K562 (cell line): ENCODE measurements around the gene SPRING1. TPM values are rescaled to one million over a fixed set of nuclear protein-coding genes. Genes with fewer than 3 reads are reported as not detected.
A peak's percentile ranks its signal among the peaks of the same experiment; 100 is the strongest.

Source experiments
- ATAC-seq: fragments of 200-7000 bp; cut with Tn5 transposase; 3 replicates; pipeline ENCODE4 v1.9.1; 2020; ENCODE audit warnings: moderate library complexity
- BruUV-seq: library from RNA; stranded (reverse); fragments of 400-500 nt; replicated peaks from 2 replicates; lab custom pipeline; 2021; lab: Mats Ljungman, UMichigan
- CTCF ChIA-PET: fragments of 300-600 bp; formaldehyde crosslinking; extraction: SDS; loops from one replicate; lab custom pipeline; 2021; ENCODE audit warnings: low intra/inter-chr PET ratio; lab: Yijun Ruan, JAX
- POLR2A ChIA-PET: fragments of 300-600, 350-650 bp; sonication (Branson Sonifier 250); formaldehyde crosslinking; extraction: SDS; loops from one replicate; lab custom pipeline; 2021; ENCODE audit warnings: antibody characterized with exemption, inconsistent platforms; lab: Yijun Ruan, JAX
- DNase-seq, 4 experiments: peaks; one replicate each; pipeline versions ENCODE4 v3.0.0 to v3.0.0-alpha.2; 2011 to 2018; ENCODE audit warnings: low spot score in 3 of 4, mixed read lengths in 3 of 4; ENCODE audit errors: extremely low read depth in 1 of 4
- FAIRE-seq: peaks from 2 replicates; lab custom pipeline; 2011; peaks lifted over from hg19 to GRCh38; lab: Jason Lieb, UNC
- H2AFZ ChIP-seq: 2 replicates; pipeline ENCODE4 v1.6.0; 2011; ENCODE audit warnings: low read depth, low read length, control low read depth, inconsistent platforms
- H3K27ac ChIP-seq: fragments of 200-600 bp; 3 replicates; pipeline ENCODE4 v1.8.0; 2011; ENCODE audit warnings: low read depth, mild to moderate bottlenecking, control low read depth, inconsistent platforms, low read length, moderate library complexity, mixed read lengths; ENCODE audit errors: extremely low read depth
- H3K27me3 ChIP-seq, 2 experiments: fragments of 300-600 bp in 1 of 2; 2 replicates in 1 of 2; 3 replicates in 1 of 2; pipeline versions ENCODE4 v1.6.0 to v1.8.0; 2011; ENCODE audit warnings: inconsistent platforms in 2 of 2, low read length in 2 of 2, mild to moderate bottlenecking in 1 of 2, mixed read lengths in 1 of 2, moderate library complexity in 1 of 2; ENCODE audit not compliant: control insufficient read depth in 2 of 2, insufficient read depth in 2 of 2
- H3K36me3 ChIP-seq: fragments of 300-600 bp; 3 replicates; pipeline ENCODE4 v1.8.0; 2011; ENCODE audit warnings: mild to moderate bottlenecking, low read length, inconsistent platforms; ENCODE audit not compliant: control insufficient read depth, insufficient read depth
- H3K4me1 ChIP-seq, 2 experiments: fragments of 200-600 bp in 1 of 2; replicated peaks in 1 of 2; 2 replicates in 1 of 2; 3 replicates in 1 of 2; pipeline versions ENCODE4 v1.5.1 to v1.8.0; 2011; ENCODE audit warnings: inconsistent platforms in 2 of 2, low read length in 2 of 2, mild to moderate bottlenecking in 1 of 2, mixed read lengths in 1 of 2, moderate library complexity in 1 of 2; ENCODE audit not compliant: control insufficient read depth in 2 of 2, insufficient read depth in 2 of 2
- H3K4me2 ChIP-seq: 2 replicates; pipeline ENCODE4 v1.6.1; 2011; ENCODE audit warnings: low read length, control low read depth, inconsistent platforms, mixed read lengths; ENCODE audit not compliant: insufficient read depth
- H3K4me3 ChIP-seq: fragments of 200-600 bp; sonication (generic), shearing (Covaris generic); 2 replicates; pipeline ENCODE4 v1.5.1; 2016; ENCODE audit warnings: control low read depth, inconsistent platforms
- H3K79me2 ChIP-seq: fragments of 200-600 bp; 3 replicates; pipeline ENCODE4 v1.8.0; 2011; ENCODE audit warnings: low read length, inconsistent platforms; ENCODE audit not compliant: control insufficient read depth, insufficient read depth
- H3K9ac ChIP-seq, 2 experiments: 2 replicates each; pipeline versions ENCODE4 v1.6.0 to v1.6.1; 2011; ENCODE audit warnings: low read depth in 2 of 2, low read length in 2 of 2, control low read depth in 1 of 2, inconsistent platforms in 1 of 2, mild to moderate bottlenecking in 1 of 2, mixed read lengths in 1 of 2; ENCODE audit not compliant: insufficient read depth in 1 of 2
- H3K9me1 ChIP-seq: one replicate; pipeline ENCODE4 v1.6.0; 2011; ENCODE audit warnings: inconsistent platforms, mild to moderate bottlenecking, low read length, moderate library complexity; ENCODE audit not compliant: control insufficient read depth, insufficient read depth
- H3K9me3 ChIP-seq: replicated peaks from 2 replicates; pipeline ENCODE4 v1.5.1; 2011; ENCODE audit warnings: low read depth, low read length, inconsistent platforms; ENCODE audit not compliant: control insufficient read depth, insufficient read depth
- H4K20me1 ChIP-seq: replicated peaks from 2 replicates; pipeline ENCODE4 v1.6.1; 2011; ENCODE audit warnings: low read length, inconsistent platforms, mixed read lengths; ENCODE audit not compliant: control insufficient read depth, insufficient read depth
- C11orf30 ChIP-seq: fragments of 450-650 bp; IDR thresholded peaks from 2 replicates; pipeline ENCODE4 v1.6.1; 2016; ENCODE audit warnings: low read depth, mild to moderate bottlenecking
- FOXA3 ChIP-seq, 2 experiments: fragments of 450-650 bp in 1 of 2; sonication (generic) in 1 of 2; formaldehyde crosslinking; IDR thresholded peaks in 1 of 2; conservative IDR thresholded peaks in 1 of 2; 2 replicates each; pipeline versions ENCODE4 v1.4.0 to v1.8.0; 2020 to 2022; ENCODE audit warnings: mild to moderate bottlenecking in 2 of 2, missing genetic modification reagents in 1 of 2
- GABPB1 ChIP-seq: sonication (generic); formaldehyde crosslinking; IDR thresholded peaks from 2 replicates; pipeline ENCODE4 v1.8.0; 2022; ENCODE audit warnings: mild to moderate bottlenecking, missing genetic modification reagents
- HDAC1 ChIP-seq, 2 experiments: fragments of 450-650 bp; IDR thresholded peaks; 2 replicates each; pipeline ENCODE4 v1.6.1; 2016 to 2017; ENCODE audit warnings: inconsistent platforms in 1 of 2, mild to moderate bottlenecking in 1 of 2, moderate library complexity in 1 of 2
- KDM2B ChIP-seq: fragments of 250-450 bp; sonication (Bioruptor Pico); IDR thresholded peaks from 2 replicates; pipeline ENCODE4 v1.8.0; 2021; ENCODE audit warnings: mild to moderate bottlenecking, moderate library complexity
- MAFF ChIP-seq: IDR thresholded peaks from 2 replicates; pipeline ENCODE4 v1.6.1; 2012; ENCODE audit warnings: low read length, improper control_type of control experiment
- NFE2L1 ChIP-seq: fragments of 450-650 bp; IDR thresholded peaks from 2 replicates; pipeline ENCODE4 v1.6.1; 2016; ENCODE audit warnings: missing genetic modification characterization, low read depth, mild to moderate bottlenecking, missing compliant biosample characterization, moderate library complexity, borderline replicate concordance
- RBM15 ChIP-seq: fragments of 200-400 bp; formaldehyde crosslinking; IDR thresholded peaks from 2 replicates; pipeline ENCODE4 v1.6.1; 2018; ENCODE audit warnings: mild to moderate bottlenecking, low read length, moderate library complexity; ENCODE audit not compliant: insufficient read depth
- ZFP36 ChIP-seq: fragments of 150-350 bp; IDR thresholded peaks from 2 replicates; pipeline ENCODE4 v1.6.1; 2018; ENCODE audit warnings: low read length, low read depth; ENCODE audit not compliant: partially characterized antibody
- ZKSCAN3 ChIP-seq: fragments of 250-450 bp; sonication (Bioruptor Pico); IDR thresholded peaks from 2 replicates; pipeline ENCODE4 v1.4.0; 2020
- ZNF316 ChIP-seq: fragments of 450-650 bp; IDR thresholded peaks from 2 replicates; pipeline ENCODE4 v1.6.1; 2016
- ZNF764 ChIP-seq: fragments of 250-450 bp; sonication (Bioruptor Pico); IDR thresholded peaks from 2 replicates; pipeline ENCODE4 v1.4.0; 2020; ENCODE audit warnings: low read depth, mild to moderate bottlenecking, moderate library complexity
- WGBS: fragments of 100-300 bp; shearing (Covaris generic); methylation state at CpG from one replicate; pipeline ENCODE4 v1.1.6; 2016; ENCODE audit warnings: low coverage, mixed read lengths; ENCODE audit not compliant: insufficient coverage; ENCODE audit errors: missing lambda C conversion rate; 5-methylcytosine and 5-hydroxymethylcytosine counted together
- in situ Hi-C: fragments of 300-500 bp; cut with MboI; formaldehyde crosslinking; loops from 4 replicates; pipeline ENCODE4 v1.15.0; 2018; ENCODE audit warnings: inconsistent platforms, mixed read lengths
- intact Hi-C: fragments of 100-400 bp; cut with micrococcal nuclease; formaldehyde crosslinking; loops from 2 replicates; pipeline ENCODE4 v1.14.2; 2022
- polyA plus RNA-seq, 8 experiments: library from polyadenylated mRNA; depleted of rRNA in 4 of 8; stranded (reverse) in 5 of 8; unstranded in 3 of 8; fragments of >200 nt; fragmentation: Nextera tagmentation in 2 of 8; fragmentation: Illumina TruSeq in 1 of 8; extraction: Ambion mirVana in 2 of 8; extraction: Trizol in 1 of 8; gene quantifications; 2 replicates each; pipeline versions ENCODE4 v1.2.1 to v1.2.3, GENCODE V29; 2011 to 2014; ENCODE audit warnings: inconsistent platforms in 1 of 8, missing spikeins in 1 of 8
- total RNA-seq, 7 experiments: library from RNA; depleted of rRNA in 6 of 7; stranded (reverse); fragments of >200 nt in 6 of 7; fragmentation: Illumina TruSeq in 2 of 7; extraction: Trizol in 2 of 7; gene quantifications; 2 replicates each; pipeline versions ENCODE4 v1.2.1 to v1.2.3, GENCODE V29; 2011 to 2021; ENCODE audit warnings: low replicate concordance in 1 of 7
- TF ChIP-seq, protein P1 (sequence below): fragments of 250-450 bp; sonication (Bioruptor Pico); IDR thresholded peaks from 2 replicates; pipeline ENCODE4 v1.5.1; 2021; ENCODE audit warnings: mild to moderate bottlenecking

SPRING1 gene
- total and polyA plus RNA-seq, 9 of the 15 experiments (the other 6 are each of a cell fraction or from before 2014, with no cell fraction given) = 1.1 to 20.0 (median 8.0) TPM

DNA sequence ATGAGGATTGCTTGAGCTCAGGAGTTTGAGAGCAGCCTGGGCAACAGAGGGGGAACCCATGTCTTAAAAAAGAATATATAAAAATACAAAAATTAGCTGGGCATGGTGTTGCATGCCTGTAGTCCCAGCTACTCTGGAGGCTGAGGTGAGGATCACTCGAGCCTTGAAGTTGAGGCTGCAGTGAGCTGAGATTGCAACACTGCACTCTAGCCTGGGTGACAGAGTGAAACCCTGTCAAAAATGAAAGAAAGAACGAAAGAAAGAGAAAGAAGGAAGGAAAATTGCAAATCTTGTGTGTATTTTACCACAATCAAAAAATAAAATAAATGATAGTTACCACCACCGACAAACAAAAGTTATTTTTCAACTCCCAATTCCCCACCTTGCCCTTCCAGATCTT is 45.3 kb downstream of the SPRING1 start:
- ATAC-seq = no peak
- Histone ChIP-seq H2AFZ (no peak overlapping the region), H3K36me3 (no peaks in the 10 kb centered on the region), H4K20me1 (peaks cover 4% of the 10 kb centered on the region; the same call in 1 of the 2 replicates), H3K4me1 (peaks cover 0 to 7% of the 10 kb centered on the region in 2 experiments; a peak in 1 of 5 replicates), H3K4me3 (no peak overlapping the region), H3K9me1 (no peaks in the 10 kb centered on the region), H3K9ac (no peak overlapping the region), H3K79me2 (no peaks in the 10 kb centered on the region), H3K4me2 (no peak overlapping the region), H3K9me3 (no peaks in the 10 kb centered on the region), H3K27me3 (peaks cover 44 to 53% of the 10 kb centered on the region in 2 experiments), H3K27ac (no peak overlapping the region)
- FAIRE-seq = no peak
- no TSS peak for BruUV-seq
- DNase-seq = no peak
- in situ Hi-C loops = loop anchor here (25.0 kb wide), 1 partner anchor 705 kb away; no protein-coding TSS in a partner anchor
- intact Hi-C loops = loop anchor here (5.0 kb wide), 1 partner anchor 75 kb away; no protein-coding TSS in a partner anchor
- peak; percentile 8 for TF ChIP-seq ZFP36
- TF ChIP-seq KDM2B = no peak
- POLR2A ChIA-PET = interaction anchor here (0.8 kb wide), 1 partner anchor 14 kb away, joined by 3 read pairs; no protein-coding TSS in a partner anchor
- CTCF ChIA-PET = no interaction called here
- 8% methylated on average over 3 of the region's 3 CpGs for WGBS

DNA sequence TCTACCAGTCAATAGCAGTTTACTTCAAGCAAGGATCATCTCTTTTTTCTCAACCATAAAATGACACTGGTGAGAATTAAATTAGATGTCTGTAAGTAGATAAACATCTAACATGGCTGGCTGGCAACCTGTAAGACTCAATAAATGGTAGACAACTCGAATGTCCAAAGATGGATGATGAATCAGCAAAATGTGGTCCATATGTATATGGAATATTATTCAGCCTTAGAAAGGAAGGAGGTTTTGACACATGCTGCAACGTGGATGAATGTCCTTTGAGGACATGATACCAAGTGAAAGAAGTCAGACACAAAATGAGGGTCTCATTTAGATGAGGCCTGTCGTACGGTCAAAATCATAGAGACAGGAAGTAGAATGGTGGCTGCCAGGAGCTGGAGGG is 46.2 kb downstream of the SPRING1 start:
- no peak for DNase-seq
- FAIRE-seq = no peak
- intact Hi-C loops (loop anchor here (5.0 kb wide), 1 partner anchor 74 kb away; no protein-coding TSS in a partner anchor), in situ Hi-C loops (loop anchor here (25.0 kb wide), 1 partner anchor 704 kb away; no protein-coding TSS in a partner anchor)
- no peak overlapping the region for H3K4me3 ChIP-seq
- no peak overlapping the region for H3K27ac ChIP-seq
- 14% methylated on average over 4 of the region's 4 CpGs for WGBS
- BruUV-seq = no TSS peak
- H3K27me3 ChIP-seq = peaks cover 43 to 51% of the 10 kb centered on the region in 2 experiments
- H3K36me3 ChIP-seq = no peaks in the 10 kb centered on the region
- no peaks in the 10 kb centered on the region for H3K79me2 ChIP-seq
- H2AFZ ChIP-seq = no peak overlapping the region
- H3K4me2 ChIP-seq = no peak overlapping the region
- ChIA-PET POLR2A (interaction anchor here (0.6 to 0.9 kb wide), 2 partner anchors 8 to 31 kb away, joined by 3 read pairs; no protein-coding TSS in a partner anchor), CTCF (interaction anchor here (0.7 kb wide), 1 partner anchor 405 kb away, joined by 4 read pairs; no protein-coding TSS in a partner anchor)
- peaks cover 4% of the 10 kb centered on the region; the same call in 1 of the 2 replicates for H4K20me1 ChIP-seq
- H3K9me3 ChIP-seq = no peaks in the 10 kb centered on the region
- no peaks in the 10 kb centered on the region for H3K9me1 ChIP-seq
- H3K4me1 ChIP-seq = peaks cover 0 to 7% of the 10 kb centered on the region in 2 experiments; a peak in 1 of 5 replicates
- no peak overlapping the region for H3K9ac ChIP-seq
- ATAC-seq = no peak
- TF ChIP-seq FOXA3 (CRISPR knock-in tag; conservative IDR thresholded peaks at IDR 0.05 in 1 of 2, IDR thresholded peaks at IDR 0.05 in 1 of 2) = no peak
- no peak for TF ChIP-seq GABPB1 (CRISPR knock-in tag)
- no peak for TF ChIP-seq ZNF764 (CRISPR knock-in tag)
- TF ChIP-seq NFE2L1 (tag) = peak; percentile 29; the same call in 1 of the 2 replicates
- TF ChIP-seq ZKSCAN3 = no peak
- no peak for TF ChIP-seq RBM15
- peak; percentile 93 for TF ChIP-seq ZNF316
- TF ChIP-seq, protein P1, sequence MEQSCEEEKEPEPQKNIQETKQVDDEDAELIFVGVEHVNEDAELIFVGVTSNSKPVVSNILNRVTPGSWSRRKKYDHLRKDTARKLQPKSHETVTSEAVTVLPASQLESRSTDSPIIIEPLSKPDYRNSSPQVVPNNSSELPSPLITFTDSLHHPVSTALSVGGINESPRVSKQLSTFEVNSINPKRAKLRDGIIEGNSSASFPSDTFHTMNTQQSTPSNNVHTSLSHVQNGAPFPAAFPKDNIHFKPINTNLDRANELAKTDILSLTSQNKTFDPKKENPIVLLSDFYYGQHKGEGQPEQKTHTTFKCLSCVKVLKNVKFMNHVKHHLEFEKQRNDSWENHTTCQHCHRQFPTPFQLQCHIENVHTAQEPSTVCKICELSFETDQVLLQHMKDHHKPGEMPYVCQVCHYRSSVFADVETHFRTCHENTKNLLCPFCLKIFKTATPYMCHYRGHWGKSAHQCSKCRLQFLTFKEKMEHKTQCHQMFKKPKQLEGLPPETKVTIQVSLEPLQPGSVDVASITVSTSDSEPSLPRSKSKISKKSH (CRISPR knock-in tag) = no peak
- TF ChIP-seq C11orf30 = peak; percentile 91
- no peak for TF ChIP-seq HDAC1 (IDR thresholded peaks at IDR 0.05)
- TF ChIP-seq MAFF = peak; percentile 76
